Subcutaneous abdominal adipose tissue (tissue), 5 donors: Measurements from ENCODE around the gene ECPAS.
"Not testable (repeated sequence)": the region's sequence is repeated elsewhere in the genome, so short reads cannot be mapped to it uniquely, and the experiment has no call there.

ENCODE experiments used
- H3K27ac ChIP-seq: one replicate; pipeline ENCODE4 v1.7.0; 2013; ENCODE audit warnings: low read depth, mild to moderate bottlenecking, inconsistent platforms, low read length, moderate library complexity
- H3K27me3 ChIP-seq, 5 donors: one replicate each; pipeline ENCODE4 v1.7.0; 2013; ENCODE audit warnings: low read length in 5 of 5, inconsistent platforms in 1 of 5; ENCODE audit not compliant: control insufficient read depth in 5 of 5, insufficient read depth in 4 of 5
- H3K36me3 ChIP-seq, 5 donors: one replicate each; pipeline ENCODE4 v1.7.0; 2013; ENCODE audit warnings: low read length in 5 of 5; ENCODE audit not compliant: control insufficient read depth in 5 of 5, insufficient read depth in 5 of 5
- H3K4me1 ChIP-seq, 5 donors: one replicate each; pipeline ENCODE4 v1.7.0; 2013; ENCODE audit warnings: low read length in 5 of 5, mild to moderate bottlenecking in 3 of 5, moderate library complexity in 1 of 5; ENCODE audit not compliant: control insufficient read depth in 5 of 5, insufficient read depth in 5 of 5
- H3K4me3 ChIP-seq, 5 donors: one replicate each; pipeline ENCODE4 v1.7.0; 2013; ENCODE audit warnings: low read length in 5 of 5, low read depth in 1 of 5
- H3K9ac ChIP-seq, 5 donors: one replicate each; pipeline ENCODE4 v1.7.0; 2013; ENCODE audit warnings: low read length in 5 of 5, mild to moderate bottlenecking in 4 of 5, moderate library complexity in 3 of 5
- H3K9me3 ChIP-seq, 5 donors: one replicate each; pipeline ENCODE4 v1.7.0; 2013; ENCODE audit warnings: low read length in 5 of 5; ENCODE audit not compliant: control insufficient read depth in 5 of 5
- donor health status: healthy.
- donor health status: healthy.
- donor health status: healthy.
- donor health status: healthy.
- donor health status: healthy.

Gene ECPAS

DNA sequence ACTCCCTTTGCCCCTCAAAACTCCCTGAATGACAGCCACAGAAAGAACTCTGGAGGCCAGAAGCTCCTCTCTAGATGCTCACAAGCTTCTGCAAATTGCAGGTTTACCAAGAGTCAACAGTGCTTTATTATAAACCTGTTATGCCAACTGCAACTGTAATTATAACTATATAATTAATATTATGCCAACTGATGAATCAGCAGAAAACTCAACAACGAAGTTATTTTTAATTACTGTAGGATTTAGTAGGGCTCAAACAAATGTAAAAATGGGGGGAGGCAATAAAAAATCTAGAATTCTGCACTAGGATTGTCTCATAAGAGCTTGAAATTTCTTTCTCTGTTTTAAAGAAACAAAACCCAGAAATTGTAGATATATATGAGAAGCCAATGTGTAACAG, 117.2 kb downstream of the ECPAS start:
- Histone ChIP-seq H3K27me3 (no peaks in the 10 kb centered on the region), H3K9ac (no peak overlapping the region), H3K36me3 (peaks cover 81 to 95% (median 86%) of the 10 kb centered on the region in 5 donors), H3K4me3 (no peak overlapping the region), H3K4me1 (no peaks in the 10 kb centered on the region), H3K27ac (no peak overlapping the region), H3K9me3 (no peaks in the 10 kb centered on the region)

DNA sequence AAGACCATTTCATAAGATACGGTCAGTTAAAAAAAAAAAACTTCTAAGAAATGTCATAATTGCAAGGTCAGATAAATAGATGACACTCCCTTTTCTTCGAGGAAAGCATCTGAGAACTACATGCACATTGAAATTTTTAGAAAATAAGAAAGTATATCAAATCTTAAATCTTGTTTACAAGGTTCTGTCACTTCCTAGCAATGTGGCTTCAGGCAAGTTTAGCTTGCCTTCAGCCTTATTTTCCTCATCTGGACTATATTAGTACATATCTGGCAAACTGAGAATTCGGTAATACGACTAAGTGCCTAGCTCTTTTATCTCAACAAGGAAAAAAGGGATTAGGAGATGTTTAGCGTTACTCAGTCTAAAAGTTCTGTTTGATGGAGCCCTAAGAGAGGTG, 121.7 kb downstream of the ECPAS start:
- peaks cover 40 to 64% (median 60%) of the 10 kb centered on the region in 5 donors for H3K36me3 ChIP-seq
- H3K27me3 ChIP-seq = no peaks in the 10 kb centered on the region
- H3K4me3 ChIP-seq = no peak overlapping the region
- no peak overlapping the region for H3K9ac ChIP-seq
- H3K9me3 ChIP-seq = no peaks in the 10 kb centered on the region
- no peaks in the 10 kb centered on the region for H3K4me1 ChIP-seq
- H3K27ac ChIP-seq = no peak overlapping the region

DNA sequence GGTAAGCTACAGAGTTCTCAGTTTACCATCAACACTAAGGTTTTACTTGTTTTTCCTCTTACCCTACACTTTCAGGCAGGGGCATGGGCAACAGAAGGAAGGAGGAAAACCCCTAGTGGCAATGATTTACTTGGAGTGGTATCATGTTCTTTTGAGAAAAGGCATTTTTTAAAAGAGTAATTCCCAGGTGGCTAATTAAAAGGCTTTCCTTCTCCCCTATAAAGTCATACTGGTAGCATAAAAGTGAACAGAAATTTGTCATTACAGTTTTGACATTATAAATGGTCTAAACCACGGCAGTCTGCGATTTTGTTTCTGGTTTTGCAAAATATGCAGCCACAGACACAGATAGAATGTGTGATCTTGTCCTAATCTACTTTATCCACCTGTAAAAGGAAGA, 123.3 kb downstream of the ECPAS start:
- Histone ChIP-seq H3K36me3 (peaks cover 27 to 50% (median 45%) of the 10 kb centered on the region in 5 donors), H3K9ac (no peak overlapping the region), H3K27me3 (no peaks in the 10 kb centered on the region), H3K9me3 (no peaks in the 10 kb centered on the region), H3K4me3 (no peak overlapping the region), H3K4me1 (peaks cover 0 to 11% (median 10%) of the 10 kb centered on the region in 5 donors), H3K27ac (no peak overlapping the region)

DNA sequence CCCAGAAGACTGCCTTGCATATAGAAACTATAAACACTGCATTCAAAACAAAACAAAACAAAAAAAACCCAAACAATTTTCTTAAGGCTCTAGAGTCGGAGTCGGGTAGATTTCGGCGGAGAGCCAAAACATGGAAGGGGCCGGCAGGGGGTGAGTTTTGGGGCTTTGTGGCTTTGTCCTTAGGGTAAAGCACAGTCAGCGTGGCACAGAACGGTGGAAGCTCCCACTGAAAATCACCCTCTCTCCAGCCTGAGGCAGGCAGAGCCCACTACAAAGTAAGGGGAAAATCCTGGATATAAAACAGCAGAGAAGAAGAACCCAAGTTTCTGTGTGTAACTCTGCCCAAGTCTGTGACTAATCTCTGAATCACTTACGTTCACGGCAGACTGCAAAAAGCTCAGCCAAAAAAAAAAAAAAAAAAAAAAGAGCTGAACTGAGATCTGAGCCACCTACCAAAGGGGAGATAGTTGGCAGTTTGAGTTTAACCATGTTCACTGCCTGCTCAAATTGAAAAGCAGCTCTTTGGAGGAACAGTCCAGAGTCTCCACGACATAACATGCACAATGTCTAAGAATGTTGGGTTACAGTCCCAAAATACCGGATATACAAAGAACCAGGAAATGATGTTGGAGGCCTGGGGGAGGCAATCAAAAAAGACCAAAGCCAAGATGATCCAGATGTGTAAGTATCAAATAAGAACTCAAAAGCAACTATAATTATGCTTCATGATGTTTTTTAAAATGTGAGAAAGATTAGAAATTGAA, 127.5 kb downstream of the ECPAS start:
- H3K4me3 ChIP-seq = peak overlapping the region; percentile 39 to 67 (median 56)

DNA sequence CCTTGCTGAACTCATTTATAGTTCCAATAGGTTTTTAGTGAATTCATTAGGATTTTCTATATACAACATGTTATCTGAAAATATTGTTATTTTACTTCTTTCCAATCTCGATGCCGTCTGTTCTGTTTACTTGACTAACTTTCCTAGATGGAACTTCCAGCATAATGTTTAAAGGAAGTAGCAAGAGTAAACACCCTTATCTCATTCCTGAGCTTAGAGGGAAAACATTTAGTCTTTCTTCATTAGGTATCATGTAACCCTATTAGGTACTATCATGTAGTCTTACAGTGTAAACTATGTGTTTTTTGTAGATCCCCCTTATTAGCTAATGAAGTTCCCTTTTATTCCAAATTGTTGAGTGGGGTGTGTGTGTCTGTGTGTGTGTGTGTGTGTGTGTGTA, 131.6 kb downstream of the ECPAS start:
- H3K9me3 ChIP-seq = no peaks in the 10 kb centered on the region
- no peak overlapping the region for H3K27ac ChIP-seq
- H3K27me3 ChIP-seq = no peaks in the 10 kb centered on the region
- no peaks in the 10 kb centered on the region for H3K36me3 ChIP-seq
- H3K4me1 ChIP-seq = peaks cover 0 to 11% (median 10%) of the 10 kb centered on the region in 5 donors
- H3K4me3 ChIP-seq = no peak overlapping the region
- no peak overlapping the region for H3K9ac ChIP-seq

More for the DNA sequence above, 127.5 kb downstream of the ECPAS start:
- H3K9ac ChIP-seq = peak overlapping the region in 2 of 5 donors; percentile 47 to 53
- H3K36me3 ChIP-seq = peaks cover 0 to 15% (median 10%) of the 10 kb centered on the region in 5 donors
- peak overlapping the region; percentile 27 for H3K27ac ChIP-seq
- peaks cover 0 to 11% (median 10%) of the 10 kb centered on the region in 5 donors for H3K4me1 ChIP-seq
- H3K9me3 ChIP-seq = no peaks in the 10 kb centered on the region
- H3K27me3 ChIP-seq = no peaks in the 10 kb centered on the region

DNA sequence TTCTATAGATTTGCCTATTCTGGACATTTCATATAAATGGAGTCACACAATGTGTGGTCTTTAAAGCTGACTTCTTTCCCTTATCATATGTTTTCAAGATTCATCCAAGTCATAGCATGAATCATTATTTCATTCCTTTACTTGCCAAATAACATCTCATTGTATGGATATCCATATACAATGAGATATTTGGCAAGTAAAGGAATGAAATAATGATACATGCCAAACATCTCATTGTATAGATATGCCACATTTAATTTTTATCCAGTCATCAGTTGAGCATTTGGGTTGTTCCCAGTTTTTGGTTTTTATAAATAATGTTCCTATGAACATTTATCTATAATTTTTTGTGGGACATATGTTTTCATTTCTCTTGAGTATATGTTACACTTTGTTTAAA, 133.6 kb downstream of the ECPAS start:
- no peaks in the 10 kb centered on the region for H3K9me3 ChIP-seq
- no peak overlapping the region for H3K4me3 ChIP-seq
- H3K27me3 ChIP-seq = no peaks in the 10 kb centered on the region
- no peaks in the 10 kb centered on the region for H3K4me1 ChIP-seq
- no peak overlapping the region for H3K27ac ChIP-seq
- H3K9ac ChIP-seq = no peak overlapping the region
- H3K36me3 ChIP-seq = no peaks in the 10 kb centered on the region

- Histone ChIP-seq H3K27me3 (no peaks in the 10 kb centered on the region), H3K4me3 (no peak overlapping the region), H3K9ac (no peak overlapping the region), H3K27ac (no peak overlapping the region), H3K36me3 (no peaks in the 10 kb centered on the region), H3K4me1 (no peaks in the 10 kb centered on the region), H3K9me3 (no peaks in the 10 kb centered on the region)
Observed at GRCh38 chr9:111349766-111350165, 134.4 kb downstream of the ECPAS start.

- no peaks in the 10 kb centered on the region for H3K27me3 ChIP-seq
- H3K4me3 ChIP-seq = no peak overlapping the region
- no peaks in the 10 kb centered on the region for H3K36me3 ChIP-seq
- H3K27ac ChIP-seq = no peak overlapping the region
- H3K9me3 ChIP-seq = no peaks in the 10 kb centered on the region
- H3K9ac ChIP-seq = no peak overlapping the region
- H3K4me1 ChIP-seq = no peaks in the 10 kb centered on the region
Observed at GRCh38 chr9:111348821-111349271, 135.3 kb downstream of the ECPAS start.

GRCh38 chr9:111334318-111334863, 149.8 kb downstream of the ECPAS start:
- not testable (repeated sequence) for H3K9ac ChIP-seq, H3K9me3 ChIP-seq, H3K27me3 ChIP-seq, H3K27ac ChIP-seq, H3K36me3 ChIP-seq, H3K4me1 ChIP-seq, H3K4me3 ChIP-seq

DNA sequence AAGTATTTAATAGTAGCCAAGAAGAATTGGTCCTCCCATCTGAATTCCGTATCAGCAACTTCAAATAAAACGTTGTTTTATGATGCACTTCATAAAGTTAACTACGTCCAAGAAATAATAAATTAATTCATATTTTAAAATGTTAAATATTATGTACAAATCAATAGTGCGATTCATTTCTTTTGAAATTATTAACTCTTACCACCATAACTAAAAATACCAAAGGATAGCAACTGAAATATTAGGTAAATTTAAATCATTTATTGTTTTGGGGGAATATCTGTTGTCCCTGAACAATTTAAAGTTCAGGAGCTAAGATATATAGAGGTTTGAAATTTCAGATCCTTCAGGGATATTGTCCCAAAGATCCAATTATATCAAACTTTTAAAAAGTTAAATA, 154.1 kb downstream of the ECPAS start, which contains the start of gene OR2K2:
Gene OR2K2, minus strand, starts transcription at position 101 of the 400 bp plus-strand sequence. CDS start 1,791 bp downstream, outside the sequence.
- Histone ChIP-seq H3K9me3 (no peaks in the 10 kb centered on the region), H3K27me3 (no peaks in the 10 kb centered on the region), H3K4me1 (no peaks in the 10 kb centered on the region), H3K27ac (no peak within 1 kb of the TSS), H3K4me3 (no peak within 1 kb of the TSS), H3K36me3 (no peaks in the 10 kb centered on the region), H3K9ac (no peak within 1 kb of the TSS)
